Gastrocnemius medialis (tissue), 4 donors: ENCODE data around the gene NSL1. TPM values are rescaled to one million over a fixed set of nuclear protein-coding genes. Genes with fewer than 3 reads are reported as not detected.

Experiments
- ATAC-seq, 2 donors: fragments of 150-250 bp; one replicate each; pipeline ENCODE4 v1.9.1; 2016
- DNase-seq, 2 donors: peaks; one replicate each; pipeline ENCODE4 v3.0.0-alpha.2; 2019
- H3K27ac ChIP-seq, 4 donors: fragments of 200-600 bp; sonication (generic); 1 replicate in 1 of 4; 2 replicates in 3 of 4; pipeline ENCODE4 v1.5.1; 2016 to 2018; ENCODE audit warnings: mild to moderate bottlenecking in 2 of 4, moderate library complexity in 1 of 4
- H3K27me3 ChIP-seq, 3 donors: fragments of 200-600 bp; sonication (generic) in 2 of 3; 1 replicate in 1 of 3; 2 replicates in 2 of 3; pipeline versions ENCODE4 v1.5.1 to v1.6.0; 2016 to 2019; ENCODE audit warnings: mild to moderate bottlenecking in 1 of 3, moderate library complexity in 1 of 3
- H3K36me3 ChIP-seq, 2 donors: fragments of 200-600 bp; sonication (generic) in 1 of 2; one replicate each; pipeline ENCODE4 v1.5.1; 2017 to 2018
- H3K4me1 ChIP-seq, 2 donors: fragments of 200-600 bp; sonication (generic) in 1 of 2; one replicate each; pipeline ENCODE4 v1.5.1; 2016 to 2017; ENCODE audit warnings: mild to moderate bottlenecking in 2 of 2
- H3K4me3 ChIP-seq, 4 donors: fragments of 200-600 bp; sonication (generic) in 3 of 4; 1 replicate in 1 of 4; 2 replicates in 3 of 4; pipeline ENCODE4 v1.5.1; 2016 to 2019; ENCODE audit warnings: mild to moderate bottlenecking in 2 of 4
- H3K9me3 ChIP-seq, 3 donors: fragments of 200-600 bp; sonication (generic) in 2 of 3; 1 replicate in 1 of 3; 2 replicates in 2 of 3; pipeline ENCODE4 v1.5.1; 2016 to 2019
- POLR2A ChIP-seq, 2 donors: fragments of 450-650 bp; IDR thresholded peaks; one replicate each; pipeline ENCODE4 v1.6.1; 2017; ENCODE audit warnings: antibody characterized with exemption in 2 of 2, mild to moderate bottlenecking in 2 of 2, moderate library complexity in 2 of 2
- in situ Hi-C, 4 donors: fragments of 200-750 bp; cut with MboI; loops; one replicate each; pipeline versions ENCODE4 v1.15.0 to v1.8.0; 2017; ENCODE audit warnings: low sequenced_read_pairs in 4 of 4
- intact Hi-C: fragments of 100-400 bp; cut with DNase I; formaldehyde crosslinking; loops from one replicate; pipeline ENCODE4 v1.15.1; 2023; ENCODE audit warnings: low total_unique reads
- total RNA-seq, 4 donors: library from RNA; depleted of rRNA; stranded (reverse); fragments of >200 nt; gene quantifications; one replicate each; pipeline versions ENCODE4 v1.1.0 to v1.2.3, GENCODE V29; 2016
- TF ChIP-seq, protein P1 (sequence below), 5 experiments: fragments of 450-650 bp in 3 of 5; fragments of 200-600 bp in 2 of 5; sonication (generic) in 2 of 5; IDR thresholded peaks in 4 of 5; conservative IDR thresholded peaks in 1 of 5; 1 replicate in 4 of 5; 2 replicates in 1 of 5; pipeline ENCODE4 v1.5.1; 2016 to 2019; ENCODE audit warnings: antibody characterized with exemption in 5 of 5, mild to moderate bottlenecking in 3 of 5, moderate library complexity in 3 of 5

The NSL1 gene
- total RNA-seq, 4 donors from 2014 or later, result 21.3 to 42.6 (median 28.2) TPM

DNA sequence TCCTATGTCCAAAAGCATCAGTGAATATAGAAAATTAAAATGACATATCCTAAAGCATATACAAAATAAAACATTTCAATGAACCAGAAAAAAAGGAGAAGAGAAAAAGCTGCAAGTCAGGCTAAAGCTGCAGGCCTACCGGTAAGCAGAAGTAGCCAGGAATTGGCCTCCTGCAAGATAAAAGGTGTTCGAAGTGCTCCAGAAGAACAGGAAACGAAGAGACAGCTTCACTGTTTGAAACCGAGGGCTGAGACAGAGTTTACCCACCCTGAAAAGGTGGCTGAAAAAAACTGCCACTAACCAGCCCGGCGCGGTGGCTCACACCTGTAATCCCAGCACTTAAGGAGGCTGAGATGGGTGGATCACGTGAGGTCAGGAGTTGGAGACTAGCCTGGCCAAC, 37.4 kb downstream of the NSL1 start:
- no peaks in the 10 kb centered on the region for H3K9me3 ChIP-seq
- no peak for DNase-seq
- H3K4me3 ChIP-seq, result no peak overlapping the region
- in situ Hi-C loops, result no loop called here
- H3K27ac ChIP-seq, result no peak overlapping the region
- intact Hi-C loops, result no loop called here
- H3K4me1 ChIP-seq, result peaks cover 0 to 4% of the 10 kb centered on the region in 2 donors
- H3K36me3 ChIP-seq, result no peaks in the 10 kb centered on the region
- TF ChIP-seq POLR2A (IDR thresholded peaks at IDR 0.05), result no peak
- TF ChIP-seq, protein P1, sequence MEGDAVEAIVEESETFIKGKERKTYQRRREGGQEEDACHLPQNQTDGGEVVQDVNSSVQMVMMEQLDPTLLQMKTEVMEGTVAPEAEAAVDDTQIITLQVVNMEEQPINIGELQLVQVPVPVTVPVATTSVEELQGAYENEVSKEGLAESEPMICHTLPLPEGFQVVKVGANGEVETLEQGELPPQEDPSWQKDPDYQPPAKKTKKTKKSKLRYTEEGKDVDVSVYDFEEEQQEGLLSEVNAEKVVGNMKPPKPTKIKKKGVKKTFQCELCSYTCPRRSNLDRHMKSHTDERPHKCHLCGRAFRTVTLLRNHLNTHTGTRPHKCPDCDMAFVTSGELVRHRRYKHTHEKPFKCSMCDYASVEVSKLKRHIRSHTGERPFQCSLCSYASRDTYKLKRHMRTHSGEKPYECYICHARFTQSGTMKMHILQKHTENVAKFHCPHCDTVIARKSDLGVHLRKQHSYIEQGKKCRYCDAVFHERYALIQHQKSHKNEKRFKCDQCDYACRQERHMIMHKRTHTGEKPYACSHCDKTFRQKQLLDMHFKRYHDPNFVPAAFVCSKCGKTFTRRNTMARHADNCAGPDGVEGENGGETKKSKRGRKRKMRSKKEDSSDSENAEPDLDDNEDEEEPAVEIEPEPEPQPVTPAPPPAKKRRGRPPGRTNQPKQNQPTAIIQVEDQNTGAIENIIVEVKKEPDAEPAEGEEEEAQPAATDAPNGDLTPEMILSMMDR (IDR thresholded peaks at IDR 0.05 in 4 of 5, conservative IDR thresholded peaks at IDR 0.05 in 1 of 5), result no peak
- H3K27me3 ChIP-seq, result no peaks in the 10 kb centered on the region
- ATAC-seq, result no peak

DNA sequence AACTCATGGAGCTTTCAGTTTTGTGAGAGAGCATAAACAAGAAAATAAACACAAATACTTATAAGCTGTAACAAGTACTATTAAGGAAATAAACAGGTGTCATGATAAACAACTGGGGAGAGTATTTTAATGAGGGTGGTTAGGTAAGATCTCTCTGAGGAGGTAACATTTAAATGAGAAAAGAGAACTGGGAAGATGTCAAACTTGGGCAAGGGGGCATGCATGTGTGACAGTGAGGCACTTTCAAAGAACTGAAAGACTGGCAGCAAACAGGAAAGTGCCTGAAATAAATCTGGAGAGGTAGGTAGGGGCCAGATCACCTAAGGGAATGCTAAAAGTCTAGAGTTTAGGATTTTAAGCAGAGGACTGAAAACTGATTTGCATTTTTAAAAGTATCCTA, 37.8 kb downstream of the NSL1 start:
- in situ Hi-C loops, result no loop called here

DNA sequence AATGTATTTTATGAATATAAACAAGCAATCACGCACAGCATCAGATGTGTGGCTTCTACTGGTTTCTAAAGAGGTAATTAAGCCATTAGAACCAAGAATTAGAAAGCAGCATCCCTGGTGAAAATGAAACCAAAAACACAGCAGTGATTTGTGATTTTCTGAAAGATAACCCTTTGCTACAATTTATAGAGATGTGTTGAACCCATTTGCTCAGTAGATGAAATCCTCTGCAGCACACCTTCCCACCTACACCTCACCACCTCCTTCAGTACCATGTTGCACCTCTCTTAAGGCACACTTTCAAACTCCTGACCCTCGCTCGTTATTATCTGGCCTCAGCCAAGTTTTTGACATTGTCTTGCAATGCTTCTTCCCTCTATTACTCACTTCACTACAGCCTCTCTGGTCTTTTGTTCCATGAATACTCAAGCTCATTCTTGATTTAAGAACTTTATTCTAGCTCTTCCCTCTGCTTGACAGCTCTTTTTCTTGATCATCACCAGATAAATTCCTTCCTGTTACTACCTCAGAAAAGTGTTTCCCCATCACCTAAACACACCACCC, 38.6 kb downstream of the NSL1 start:
- TF ChIP-seq, protein P1 (IDR thresholded peaks at IDR 0.05 in 4 of 5, conservative IDR thresholded peaks at IDR 0.05 in 1 of 5), result no peak
- TF ChIP-seq POLR2A (IDR thresholded peaks at IDR 0.05), result no peak
- no peaks in the 10 kb centered on the region for H3K36me3 ChIP-seq
- H3K27me3 ChIP-seq, result no peaks in the 10 kb centered on the region
- peaks cover 0 to 4% of the 10 kb centered on the region in 2 donors for H3K4me1 ChIP-seq
- H3K9me3 ChIP-seq, result no peaks in the 10 kb centered on the region
- DNase-seq (no peak), ATAC-seq (no peak)
- no peak overlapping the region for H3K27ac ChIP-seq
- no peak overlapping the region for H3K4me3 ChIP-seq
- in situ Hi-C loops, result no loop called here
- intact Hi-C loops, result no loop called here

More for the DNA sequence above, 37.8 kb downstream of the NSL1 start:
- peaks cover 0 to 4% of the 10 kb centered on the region in 2 donors for H3K4me1 ChIP-seq
- ATAC-seq (no peak), DNase-seq (no peak)
- no peak overlapping the region for H3K27ac ChIP-seq
- H3K9me3 ChIP-seq, result no peaks in the 10 kb centered on the region
- intact Hi-C loops, result no loop called here
- no peak overlapping the region for H3K4me3 ChIP-seq
- H3K36me3 ChIP-seq, result no peaks in the 10 kb centered on the region
- TF ChIP-seq, protein P1 (IDR thresholded peaks at IDR 0.05 in 4 of 5, conservative IDR thresholded peaks at IDR 0.05 in 1 of 5), result no peak
- TF ChIP-seq POLR2A (IDR thresholded peaks at IDR 0.05), result no peak
- H3K27me3 ChIP-seq, result no peaks in the 10 kb centered on the region

DNA sequence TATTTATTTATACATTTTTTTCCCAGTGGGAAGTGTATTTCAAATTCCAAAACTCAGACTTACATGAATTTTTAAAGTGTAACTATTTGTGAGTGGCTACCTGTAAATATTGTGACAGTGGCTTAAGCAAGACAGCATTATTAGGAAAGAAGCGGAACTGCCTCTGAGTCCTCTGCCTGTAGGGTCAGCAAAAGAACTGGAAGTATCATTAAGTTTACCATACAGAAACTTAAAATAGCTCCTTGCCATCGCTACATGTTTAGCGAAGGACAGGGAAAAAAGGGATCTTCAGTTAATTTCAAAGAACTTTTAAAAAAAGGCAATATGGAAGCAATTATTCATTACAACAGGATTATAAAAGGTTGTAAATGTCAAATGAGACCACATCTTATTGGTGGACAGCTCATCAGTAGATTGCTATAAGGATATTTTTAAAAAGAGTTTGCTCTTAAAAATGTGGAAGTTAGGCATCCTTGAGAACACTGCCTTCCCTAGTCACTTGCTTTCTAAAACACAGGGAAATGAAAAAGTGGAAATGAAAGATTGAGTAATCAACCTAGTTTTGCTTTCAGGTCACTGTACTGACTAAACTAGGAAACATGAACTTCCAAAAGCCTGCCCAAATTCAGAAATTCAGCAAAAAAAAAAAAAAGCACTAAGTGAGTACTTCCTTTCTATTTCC, 39.2 kb downstream of the NSL1 start:
- peaks cover 0 to 4% of the 10 kb centered on the region in 2 donors for H3K4me1 ChIP-seq
- H3K4me3 ChIP-seq, result no peak overlapping the region
- no peak overlapping the region for H3K27ac ChIP-seq
- intact Hi-C loops, result no loop called here
- DNase-seq, result no peak
- no peaks in the 10 kb centered on the region for H3K27me3 ChIP-seq
- H3K36me3 ChIP-seq, result no peaks in the 10 kb centered on the region
- no peaks in the 10 kb centered on the region for H3K9me3 ChIP-seq
- in situ Hi-C loops, result no loop called here
- no peak for TF ChIP-seq POLR2A (IDR thresholded peaks at IDR 0.05)
- TF ChIP-seq, protein P1 (IDR thresholded peaks at IDR 0.05 in 4 of 5, conservative IDR thresholded peaks at IDR 0.05 in 1 of 5), result no peak
- peak in 1 of 2 donors; percentile 55 for ATAC-seq
